AG09319 (cell line): Measurements from ENCODE around the gene LPP.

Experiments
- DNase-seq: peaks from one replicate; pipeline ENCODE4 v3.0.0-alpha.2; 2010; ENCODE audit warnings: low read depth; ENCODE audit errors: extremely low read depth
- TF ChIP-seq, protein P1 (sequence below): IDR thresholded peaks from 2 replicates; pipeline ENCODE4 v1.5.1; 2011; ENCODE audit warnings: low read depth, mild to moderate bottlenecking, inconsistent platforms, low read length, moderate library complexity

LPP gene

DNA sequence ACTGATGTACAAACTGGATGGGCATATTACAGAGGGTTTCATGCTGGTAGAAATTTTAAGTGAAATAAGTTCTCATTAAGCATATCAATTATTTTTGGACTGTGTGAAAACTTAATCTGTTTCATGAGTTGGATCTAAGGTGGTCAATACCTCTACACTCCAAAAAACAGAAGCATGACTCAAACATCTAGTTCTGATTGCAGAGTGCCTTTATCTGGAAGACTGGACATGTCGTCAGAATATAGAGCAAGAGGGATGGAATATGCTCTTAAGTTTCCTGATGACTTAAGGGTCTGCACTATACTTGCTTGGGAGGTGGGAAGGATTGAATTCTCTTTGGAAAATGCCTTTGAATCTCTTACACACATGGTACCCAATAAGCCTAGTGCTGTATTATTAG is 138.3 kb downstream of the LPP start:
- TF ChIP-seq, protein P1, sequence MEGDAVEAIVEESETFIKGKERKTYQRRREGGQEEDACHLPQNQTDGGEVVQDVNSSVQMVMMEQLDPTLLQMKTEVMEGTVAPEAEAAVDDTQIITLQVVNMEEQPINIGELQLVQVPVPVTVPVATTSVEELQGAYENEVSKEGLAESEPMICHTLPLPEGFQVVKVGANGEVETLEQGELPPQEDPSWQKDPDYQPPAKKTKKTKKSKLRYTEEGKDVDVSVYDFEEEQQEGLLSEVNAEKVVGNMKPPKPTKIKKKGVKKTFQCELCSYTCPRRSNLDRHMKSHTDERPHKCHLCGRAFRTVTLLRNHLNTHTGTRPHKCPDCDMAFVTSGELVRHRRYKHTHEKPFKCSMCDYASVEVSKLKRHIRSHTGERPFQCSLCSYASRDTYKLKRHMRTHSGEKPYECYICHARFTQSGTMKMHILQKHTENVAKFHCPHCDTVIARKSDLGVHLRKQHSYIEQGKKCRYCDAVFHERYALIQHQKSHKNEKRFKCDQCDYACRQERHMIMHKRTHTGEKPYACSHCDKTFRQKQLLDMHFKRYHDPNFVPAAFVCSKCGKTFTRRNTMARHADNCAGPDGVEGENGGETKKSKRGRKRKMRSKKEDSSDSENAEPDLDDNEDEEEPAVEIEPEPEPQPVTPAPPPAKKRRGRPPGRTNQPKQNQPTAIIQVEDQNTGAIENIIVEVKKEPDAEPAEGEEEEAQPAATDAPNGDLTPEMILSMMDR, result no peak
- no peak for DNase-seq

DNA sequence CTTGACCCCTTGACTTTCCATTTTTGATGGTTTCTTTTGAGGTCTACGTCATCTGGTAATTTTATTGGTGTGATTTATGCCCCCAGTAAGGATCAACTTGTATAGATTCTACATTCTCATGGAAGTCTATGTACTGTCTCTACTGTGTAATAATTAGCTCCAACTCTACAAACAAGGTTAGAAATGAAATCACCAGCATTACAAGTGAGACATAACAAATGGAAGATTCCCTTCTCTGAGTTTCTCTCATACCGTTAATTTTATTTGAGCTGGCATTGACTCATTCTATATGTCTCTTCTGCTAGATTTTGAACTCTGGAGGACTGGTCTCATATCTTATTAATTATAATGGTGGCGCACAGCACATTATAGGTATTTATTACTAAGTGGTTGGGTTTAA is 138.9 kb downstream of the LPP start:
- TF ChIP-seq, protein P1, result no peak
- DNase-seq, result no peak

GRCh38 chr3:188294113-188294512 is 140.2 kb downstream of the LPP start:
- TF ChIP-seq, protein P1, result no peak
- DNase-seq, result no peak

DNA sequence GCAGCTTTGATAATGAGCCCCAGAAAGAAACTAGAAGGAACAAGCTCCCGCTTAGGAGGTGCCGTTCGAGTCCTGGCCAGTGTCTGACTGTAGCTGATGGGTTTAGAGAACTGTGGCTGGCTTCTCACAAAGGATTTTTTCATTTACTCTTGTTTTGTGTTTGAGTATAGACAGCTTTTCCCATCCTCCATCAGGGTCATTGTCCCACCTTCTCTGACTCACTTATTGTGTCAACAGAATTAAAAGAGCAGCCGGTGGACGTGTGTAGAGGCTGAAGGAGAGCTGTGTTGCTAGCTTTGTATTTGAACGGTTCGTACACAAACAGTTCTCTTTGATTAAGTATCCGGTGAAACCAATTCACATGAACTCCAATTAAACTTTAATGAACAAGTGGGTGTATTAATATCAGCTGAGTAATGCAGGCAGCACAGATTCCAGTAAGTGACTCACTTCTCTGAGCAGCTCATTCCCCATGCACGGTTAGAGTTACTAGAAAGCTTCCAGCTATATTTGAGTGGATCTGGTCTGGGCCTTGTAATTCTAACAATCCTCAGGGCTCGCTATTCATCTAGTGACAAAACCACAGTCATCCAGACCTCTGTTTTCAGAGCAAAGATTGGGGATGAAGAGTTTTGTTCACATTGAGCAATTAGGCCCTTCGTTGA is 141.0 kb downstream of the LPP start:
- peak; percentile 82 for DNase-seq
- TF ChIP-seq, protein P1, result no peak

GRCh38 chr3:188295876-188296275 is 141.9 kb downstream of the LPP start:
- TF ChIP-seq, protein P1, result no peak
- DNase-seq, result no peak

- TF ChIP-seq, protein P1, result no peak
- no peak for DNase-seq
These were observed 143.0 kb downstream of the LPP start for GRCh38 chr3:188296761-188297612.

DNA sequence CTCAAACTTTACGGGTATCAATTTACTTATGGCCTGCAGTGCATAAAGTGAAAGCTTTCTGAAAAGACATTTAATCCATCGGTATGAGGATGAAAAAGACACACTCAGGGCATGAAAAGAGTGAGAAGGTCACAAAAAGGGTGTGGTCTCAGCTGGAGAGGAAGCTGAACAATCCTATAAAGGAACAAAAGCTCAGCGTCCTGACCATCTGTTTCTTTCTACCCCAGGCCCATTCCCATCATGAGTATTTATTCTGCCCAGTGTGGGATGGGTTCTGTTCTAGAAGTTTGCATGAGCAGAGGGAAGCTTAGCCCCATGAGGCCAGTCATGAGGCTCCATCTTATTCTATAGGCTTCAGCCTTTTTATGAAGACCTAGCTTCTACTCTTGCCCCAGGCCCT is 144.6 kb downstream of the LPP start:
- no peak for DNase-seq
- TF ChIP-seq, protein P1, result no peak
